ENCODE data around the gene HPS6. TPM values are rescaled to one million over a fixed set of nuclear protein-coding genes. Genes with fewer than 3 reads are reported as not detected.
"Not testable (repeated sequence)": the region's sequence is repeated elsewhere in the genome, so short reads cannot be mapped to it uniquely, and the experiment has no call there.

Gene HPS6
- total RNA-seq (2014; rRNA removed; shearing (Covaris generic)): 16.0 and 19.7 TPM in 2 replicates

- DNase-seq (ENCODE audit: low read depth): peak; percentile 90
These were observed at the start of gene HPS6 for GRCh38 chr10:102064868-102065560. Gene HPS6 (plus strand): TSS chr10:102065349. CDS start chr10:102065475, 126 bp downstream.

GRCh38 chr10:102016416-102016815 is 48.7 kb upstream of the HPS6 start:
- no peak for DNase-seq (ENCODE audit: low read depth)

- no peak for DNase-seq (ENCODE audit: low read depth)
These were observed 47.9 kb upstream of the HPS6 start for GRCh38 chr10:102017295-102017694.

GRCh38 chr10:102020938-102021337 is 44.2 kb upstream of the HPS6 start:
- DNase-seq (ENCODE audit: low read depth): no peak

- DNase-seq (ENCODE audit: low read depth): no peak
These were observed 40.4 kb upstream of the HPS6 start for GRCh38 chr10:102024799-102025198.

- no peak for DNase-seq (ENCODE audit: low read depth)
These were observed 37.9 kb upstream of the HPS6 start for GRCh38 chr10:102027261-102027660.

GRCh38 chr10:102033787-102034186 is 31.4 kb upstream of the HPS6 start:
- no peak for DNase-seq (ENCODE audit: low read depth)

GRCh38 chr10:102035807-102036206 is 29.3 kb upstream of the HPS6 start:
- DNase-seq (ENCODE audit: low read depth): not testable (repeated sequence)

GRCh38 chr10:102038410-102038809 is 26.7 kb upstream of the HPS6 start:
- DNase-seq (ENCODE audit: low read depth): no peak

- no peak for DNase-seq (ENCODE audit: low read depth)
These were observed 24.7 kb upstream of the HPS6 start for GRCh38 chr10:102040305-102041050.

GRCh38 chr10:102045292-102045691 is 19.9 kb upstream of the HPS6 start:
- no peak for DNase-seq (ENCODE audit: low read depth)

GRCh38 chr10:102046095-102046494 is 19.1 kb upstream of the HPS6 start:
- no peak for DNase-seq (ENCODE audit: low read depth)

GRCh38 chr10:102054881-102055646 is 10.1 kb upstream of the HPS6 start:
- DNase-seq (ENCODE audit: low read depth): not testable (repeated sequence)

GRCh38 chr10:102055647-102056419 is 9.3 kb upstream of the HPS6 start, which contains the start of gene ARMH3:
Gene ARMH3 (minus strand): TSS chr10:102056173. CDS start chr10:102040114, 16,059 bp downstream.
- peak; percentile 95 for DNase-seq (ENCODE audit: low read depth)

- no peak for DNase-seq (ENCODE audit: low read depth)
These were observed 5.2 kb upstream of the HPS6 start for GRCh38 chr10:102059987-102060386.

GRCh38 chr10:102064503-102064867 is 664 bp upstream of the HPS6 start:
- DNase-seq (ENCODE audit: low read depth): no peak

GRCh38 chr10:102065561-102066398 is 631 bp downstream of the HPS6 start:
- peak; percentile 29 for DNase-seq (ENCODE audit: low read depth)

GRCh38 chr10:102066399-102067088 is 1.4 kb downstream of the HPS6 start:
- no peak for DNase-seq (ENCODE audit: low read depth)

GRCh38 chr10:102067091-102067916 is 2.2 kb downstream of the HPS6 start:
- DNase-seq (ENCODE audit: low read depth): no peak

Data from Daoy (cell line).